Right kidney (tissue), 9 donors: ENCODE measurements around the gene MVB12A.
A peak's percentile ranks its signal among the peaks of the same experiment; 100 is the strongest.

Experiments used
- DNase-seq: peaks from one replicate; pipeline ENCODE4 v3.0.0-alpha.2; 2016
- long read RNA-seq, 8 donors: transcript quantifications; one replicate each; lab custom pipeline, GENCODE V29; 2026

MVB12A gene
- long read RNA-seq, donor 1, transcript MVB12A-201 (9 exons, 2,223 nt) = major isoform, 41 of 59 reads
- long read RNA-seq, donor 1, partial matches to known transcripts = 16 of 59 reads
- long read RNA-seq, donor 1, other reads (novel, unspliced or antisense) = 0 of 59 reads
- long read RNA-seq, donor 2, transcript MVB12A-201 (9 exons, 2,223 nt) = major isoform, 32 of 43 reads
- long read RNA-seq, donor 2, partial matches to known transcripts = 7 of 43 reads
- long read RNA-seq, donor 2, other reads (novel, unspliced or antisense) = 0 of 43 reads
- long read RNA-seq, donor 3, transcript MVB12A-201 (9 exons, 2,223 nt) = major isoform, 11 of 14 reads
- long read RNA-seq, donor 3, partial matches to known transcripts = 0 of 14 reads
- long read RNA-seq, donor 3, other reads (novel, unspliced or antisense) = 0 of 14 reads
- long read RNA-seq, donor 4, transcript MVB12A-201 (9 exons, 2,223 nt) = major isoform, 26 of 29 reads
- long read RNA-seq, donor 4, partial matches to known transcripts = 0 of 29 reads
- long read RNA-seq, donor 4, other reads (novel, unspliced or antisense) = 0 of 29 reads
- long read RNA-seq, donor 5, transcript MVB12A-201 (9 exons, 2,223 nt) = major isoform, 35 of 46 reads
- long read RNA-seq, donor 5, partial matches to known transcripts = 6 of 46 reads
- long read RNA-seq, donor 5, other reads (novel, unspliced or antisense) = 0 of 46 reads
- long read RNA-seq, donor 6, transcript MVB12A-201 (9 exons, 2,223 nt) = major isoform, 36 of 44 reads
- long read RNA-seq, donor 6, transcript MVB12A-202 (6 exons, 908 nt) = minor isoform, 6 of 44 reads
- long read RNA-seq, donor 6, partial matches to known transcripts = 0 of 44 reads
- long read RNA-seq, donor 6, other reads (novel, unspliced or antisense) = 0 of 44 reads
- long read RNA-seq, donor 7 = 0 reads
- long read RNA-seq, donor 8, transcript MVB12A-201 (9 exons, 2,223 nt) = major isoform, 24 of 37 reads
- long read RNA-seq, donor 8, partial matches to known transcripts = 10 of 37 reads
- long read RNA-seq, donor 8, other reads (novel, unspliced or antisense) = 0 of 37 reads

- DNase-seq = peak; percentile 91
Measured at GRCh38 chr19:17419621-17420474, at the start of gene MVB12A. MVB12A (plus strand) TSS chr19:17420047; CDS start chr19:17420136, 89 bp downstream.

GRCh38 chr19:17376935-17377600 is 42.8 kb upstream of the MVB12A start, which contains the start of gene PLVAP:
PLVAP (minus strand) TSS chr19:17377342; CDS start chr19:17377288, 54 bp downstream.
- peak; percentile 56 for DNase-seq

GRCh38 chr19:17378271-17378670 is 41.6 kb upstream of the MVB12A start:
- DNase-seq = no peak

DNA sequence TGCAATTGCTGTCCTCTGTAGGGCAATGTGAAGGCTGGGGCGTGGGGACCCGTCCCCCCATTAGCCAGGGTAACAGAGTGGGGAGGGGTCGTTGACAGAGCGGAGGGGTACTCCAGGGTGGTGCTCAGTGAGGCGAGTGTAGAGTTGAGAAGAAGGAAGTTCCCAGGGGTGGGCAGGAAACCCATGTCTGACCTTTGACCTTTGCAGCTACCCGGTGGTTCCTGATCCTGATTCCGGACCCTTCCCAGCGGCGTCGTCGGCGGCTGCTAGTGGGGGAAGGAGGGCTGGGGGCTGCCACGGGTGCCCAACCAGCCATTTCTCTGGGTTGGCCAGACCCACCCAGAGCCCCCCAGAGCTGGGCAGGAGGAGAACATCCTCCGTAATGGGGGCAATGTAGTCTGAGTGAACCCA is 40.6 kb upstream of the MVB12A start:
- peak; percentile 64 for DNase-seq

GRCh38 chr19:17380426-17381138 is 39.3 kb upstream of the MVB12A start:
- no peak for DNase-seq

GRCh38 chr19:17385878-17386611 is 33.8 kb upstream of the MVB12A start:
- peak; percentile 60 for DNase-seq

GRCh38 chr19:17389288-17389687 is 30.6 kb upstream of the MVB12A start:
- no peak for DNase-seq

DNA sequence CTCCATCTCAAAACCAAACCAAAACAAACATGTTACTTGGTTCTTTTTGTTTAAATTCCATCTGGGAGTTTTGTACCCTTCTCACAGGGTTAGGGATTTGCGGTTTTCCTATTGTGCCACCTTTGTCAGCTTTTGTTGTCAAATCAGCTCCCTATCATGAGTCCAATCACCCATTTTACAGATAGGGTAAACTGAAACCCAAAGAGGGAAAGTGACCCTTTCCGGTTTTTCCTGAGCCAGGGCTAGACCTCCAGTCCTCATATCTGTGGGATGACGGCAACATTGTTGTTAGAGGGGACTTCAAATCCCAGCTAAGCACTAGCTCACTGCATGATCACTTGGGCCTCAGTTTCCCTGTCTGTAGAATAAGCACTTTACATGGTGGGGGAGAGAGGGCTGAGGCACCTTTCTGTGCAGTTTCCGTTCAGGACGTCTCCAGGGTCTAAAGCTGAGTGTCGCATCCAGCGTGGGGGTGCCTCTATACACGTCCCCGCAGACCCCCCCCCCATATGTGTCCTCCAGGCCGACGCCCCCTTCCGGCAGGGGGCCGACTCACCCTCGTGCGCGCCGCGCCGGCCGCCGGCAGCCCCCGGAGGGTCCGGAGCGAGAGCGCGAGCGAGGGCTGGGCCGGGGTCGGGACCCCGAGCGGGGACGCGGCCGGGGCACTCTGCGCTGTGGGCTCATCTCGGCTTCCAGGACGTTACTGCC is 29.7 kb upstream of the MVB12A start:
- no peak for DNase-seq

GRCh38 chr19:17390665-17391370 is 29.0 kb upstream of the MVB12A start:
- peak; percentile 82 for DNase-seq

DNA sequence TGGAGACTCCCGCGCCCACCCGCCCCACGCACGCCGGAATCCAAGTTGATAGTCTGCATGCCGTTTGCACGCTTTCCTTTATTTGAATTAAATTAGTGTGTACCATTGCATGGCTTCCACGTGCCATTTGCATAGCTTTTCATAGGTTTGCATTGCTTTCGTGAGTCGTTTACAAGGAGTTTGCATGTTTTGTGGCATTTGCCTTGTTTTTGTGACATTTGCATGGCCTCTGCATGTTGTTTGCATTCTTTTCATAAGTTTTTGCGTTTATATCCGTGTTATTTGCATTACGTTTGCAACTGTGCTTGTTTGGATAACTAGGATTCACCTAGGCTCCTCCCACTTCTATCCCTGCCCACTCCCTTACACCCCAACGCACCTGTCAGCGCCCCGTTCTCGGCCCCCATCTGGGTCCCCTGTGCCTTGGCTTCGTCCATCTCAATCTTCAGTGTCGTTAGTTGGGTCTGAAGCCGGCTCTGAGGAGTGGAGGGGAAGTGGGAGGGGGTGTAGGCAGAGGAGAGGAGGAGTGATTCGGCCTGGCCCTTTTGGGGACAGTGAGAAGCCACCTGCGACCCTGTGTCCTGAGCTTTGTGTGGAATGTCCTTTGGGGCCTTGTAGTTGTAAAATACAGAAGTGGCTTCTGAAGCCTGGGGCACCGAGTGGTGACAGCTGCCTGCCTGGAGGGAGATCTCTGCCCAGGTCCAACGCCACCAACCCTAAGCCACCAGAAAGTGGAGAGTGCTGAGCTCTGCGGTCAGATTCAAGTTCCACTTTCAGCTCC is 28.3 kb upstream of the MVB12A start:
- DNase-seq = no peak

DNA sequence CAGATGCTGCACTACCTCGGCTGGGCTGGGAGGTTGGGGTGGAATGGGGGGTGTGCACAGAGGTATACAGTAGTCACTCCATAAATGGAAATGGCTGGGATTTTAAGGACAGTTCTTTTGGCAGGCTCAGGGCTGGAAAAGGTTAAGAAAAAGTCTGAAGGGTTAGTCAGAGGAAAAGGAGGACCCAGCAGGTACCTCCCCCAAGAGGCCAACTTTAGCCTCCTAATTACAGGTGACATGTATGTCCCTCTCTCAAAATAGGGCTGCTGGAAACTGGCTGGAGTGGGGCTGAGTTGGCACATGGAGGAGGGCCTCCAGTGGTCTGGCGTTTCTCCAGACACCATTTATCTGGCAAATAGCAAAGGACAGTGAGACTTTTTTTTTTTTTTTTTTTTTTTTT is 26.8 kb upstream of the MVB12A start:
- no peak for DNase-seq

GRCh38 chr19:17393914-17394313 is 25.9 kb upstream of the MVB12A start, which contains the start of gene CCDC194:
CCDC194 (minus strand) TSS chr19:17394196; CDS start chr19:17394158, 38 bp downstream.
- DNase-seq = no peak

DNA sequence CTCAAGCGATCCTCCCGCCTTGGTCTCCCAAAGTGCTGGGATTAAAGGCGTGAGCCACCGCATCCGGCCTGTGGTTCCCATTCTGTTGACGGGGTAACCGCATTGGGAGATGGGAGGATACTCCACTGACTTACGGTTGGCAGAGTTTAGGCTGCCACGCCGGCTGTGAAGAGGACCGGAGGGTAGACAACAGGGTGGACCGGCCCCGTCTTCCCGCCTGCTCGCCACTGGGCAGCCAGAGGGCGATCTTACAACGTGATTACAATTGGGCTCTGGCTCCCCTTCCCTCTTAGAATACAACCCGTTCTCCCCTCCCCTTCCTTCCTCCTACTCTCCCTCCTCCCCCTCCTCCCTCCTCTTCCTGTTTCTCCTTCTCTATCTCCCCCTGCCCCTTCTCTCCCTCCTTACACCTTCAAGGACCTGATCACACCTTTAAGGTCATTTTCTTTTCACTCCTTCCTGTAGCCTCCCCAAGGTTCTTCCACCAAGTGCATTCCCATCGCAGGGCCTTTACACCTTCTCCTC is 24.9 kb upstream of the MVB12A start:
- no peak for DNase-seq

DNA sequence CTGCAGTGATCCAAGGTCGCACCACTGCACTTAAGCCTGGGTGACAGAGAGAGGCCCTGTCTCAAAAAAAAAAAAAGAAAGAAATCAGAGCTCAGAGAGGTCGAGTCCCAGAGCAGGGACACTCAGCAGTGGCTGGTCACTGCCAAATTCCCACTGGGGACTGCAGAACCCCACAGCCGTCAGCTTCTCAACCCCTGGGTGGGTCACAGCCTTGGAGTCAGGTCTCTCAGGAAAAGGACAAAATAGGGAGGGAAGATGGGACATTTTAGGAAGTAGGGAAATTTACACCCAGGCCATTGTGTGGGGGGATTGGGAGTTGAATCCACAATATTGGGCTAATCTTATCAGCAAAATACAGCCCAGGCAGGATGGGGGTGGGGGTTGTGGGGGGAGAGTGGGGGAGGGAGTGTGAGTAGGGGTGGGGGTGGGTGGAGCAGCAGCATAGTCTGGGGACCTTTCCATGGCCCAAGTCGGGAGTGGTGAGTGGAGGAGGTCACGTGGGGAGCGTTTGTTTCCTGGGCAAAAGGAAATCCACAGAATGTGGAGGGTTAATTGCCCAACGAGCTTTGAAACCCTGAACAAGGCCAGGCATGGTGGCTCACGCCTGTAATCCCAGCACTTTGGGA is 20.8 kb upstream of the MVB12A start:
- DNase-seq = no peak

DNA sequence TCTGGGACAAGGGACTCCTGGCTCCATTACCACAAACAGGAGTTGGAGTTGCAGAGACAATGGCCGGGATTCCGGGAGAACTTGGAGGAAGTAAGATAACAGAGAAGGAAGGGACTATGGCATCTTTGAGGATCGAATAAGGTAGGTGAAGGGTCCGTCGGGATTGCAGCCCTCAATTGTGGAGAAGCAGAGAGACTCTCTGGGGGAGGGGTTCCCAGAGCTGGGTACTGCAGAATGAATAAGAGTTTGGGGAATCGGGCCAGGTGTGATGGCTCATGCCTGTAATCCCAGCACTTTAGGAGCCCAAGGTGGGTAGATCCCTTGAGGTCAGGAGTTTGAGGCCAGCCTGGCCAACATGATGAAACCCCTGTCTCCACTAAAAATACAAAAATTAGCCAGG is 18.2 kb upstream of the MVB12A start:
- no peak for DNase-seq

DNA sequence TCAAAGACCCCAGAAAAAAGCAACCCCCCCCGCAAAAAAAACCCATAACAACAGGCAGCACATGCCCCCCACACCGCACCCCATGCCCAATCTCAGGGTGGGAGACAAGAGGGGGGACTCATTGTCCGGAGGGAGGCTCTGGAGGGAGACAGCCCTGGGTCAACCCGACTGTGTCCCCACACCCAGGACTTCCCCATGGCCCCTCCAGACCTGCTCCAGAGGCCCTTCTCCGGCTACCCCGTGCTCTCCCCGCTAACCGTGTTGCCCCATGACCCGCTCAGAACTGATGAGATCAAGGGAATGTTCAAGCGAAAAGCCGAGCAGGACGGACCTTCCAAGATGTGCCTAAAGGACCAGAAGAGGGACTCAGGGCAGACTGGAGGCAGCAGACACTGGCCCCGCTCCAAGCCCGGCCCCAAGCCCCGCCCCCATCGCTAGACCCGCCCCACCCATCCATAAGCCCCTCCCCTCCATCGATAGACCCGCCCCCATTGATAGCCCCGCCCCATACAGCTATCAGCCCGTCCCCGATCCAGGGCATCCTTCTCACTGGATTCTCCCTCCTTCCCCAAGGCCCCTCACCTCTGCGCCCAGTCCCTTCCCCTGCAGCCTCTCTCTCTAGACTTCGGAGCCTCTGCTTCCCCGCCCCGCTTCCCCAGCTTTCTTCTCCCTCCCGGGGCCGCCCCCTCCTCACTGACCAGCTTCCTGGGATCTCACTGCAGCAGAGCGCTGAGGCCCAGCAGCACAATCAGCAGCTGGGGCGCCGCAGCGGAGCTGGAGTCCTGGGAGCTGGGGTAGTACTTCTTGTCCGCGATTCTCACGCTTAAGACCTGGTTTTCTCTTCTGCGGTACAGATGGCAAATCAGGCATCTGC is 16.6 kb upstream of the MVB12A start:
- no peak for DNase-seq
